Measurements from ENCODE around the gene COX5B. TPM values are rescaled to one million over a fixed set of nuclear protein-coding genes. Genes with fewer than 3 reads are reported as not detected.

The COX5B gene
- total RNA-seq, 1 experiment from 2014 or later = 298 TPM

GRCh38 chr2:97651114-97651513, 5.3 kb downstream of the COX5B start:
- ATAC-seq (no peak), DNase-seq (ENCODE audit: low read depth, low spot score) (no peak)
- BruUV-seq (replicated peaks) = no TSS peak
- Histone ChIP-seq H3K27ac (ENCODE audit: low read length) (no peak overlapping the region), H3K27me3 (ENCODE audit: control insufficient read depth, insufficient read depth, low read length) (no peaks in the 10 kb centered on the region), H3K36me3 (ENCODE audit: control insufficient read depth, insufficient read depth, low read length) (peaks cover 17% of the 10 kb centered on the region), H3K4me1 (ENCODE audit: control insufficient read depth, insufficient read depth, low read length) (0 out of 2 replicates have a peak, but pooled peaks cover 3% of the 10 kb centered on the region), H3K9me3 (ENCODE audit: control insufficient read depth, insufficient read depth, low read depth, low read length) (peaks cover 4% of the 10 kb centered on the region; the same call in 1 of the 2 replicates), H3K4me3 (ENCODE audit: low read depth in 2 of 2, low read length in 2 of 2) (no peak overlapping the region)
- in situ Hi-C loops (cut with HindIII; ENCODE audit: low pct_unique_long_range_greater_than_20kb, low sequenced_read_pairs) (no loop called here), intact Hi-C loops (cut with micrococcal nuclease; ENCODE audit: unreplicated experiment) (no loop called here)
- ChIA-PET POLR2A (interaction anchor here (1.0 to 1.4 kb wide), 2 partner anchors 11 to 13 kb away, joined by 4 read pairs; partner anchors contain the start of gene ACTR1B), CTCF (interaction anchor here (0.9 kb wide), 1 partner anchor 9 kb away, joined by 3 read pairs; no protein-coding TSS in a partner anchor)
- no peak for TF ChIP-seq SIN3A (IDR thresholded peaks at IDR 0.05; ENCODE audit: borderline replicate concordance, insufficient read depth, low read depth, low read length)
- no peak for TF ChIP-seq POLR2AphosphoS5 (IDR thresholded peaks at IDR 0.05; ENCODE audit: low read depth, low read length)
- no peak for TF ChIP-seq TCF7L2 (IDR thresholded peaks at IDR 0.05; ENCODE audit: low read depth, low read length)
- no peak for TF ChIP-seq REST (IDR thresholded peaks at IDR 0.05; ENCODE audit: insufficient read depth in 1 of 2, low read depth in 2 of 2, low read length in 1 of 2)
- no peak for TF ChIP-seq CTCF (IDR thresholded peaks at IDR 0.05)

- TF ChIP-seq REST (IDR thresholded peaks at IDR 0.05; ENCODE audit: insufficient read depth in 1 of 2, low read depth in 2 of 2, low read length in 1 of 2) (no peak), POLR2AphosphoS5 (IDR thresholded peaks at IDR 0.05; ENCODE audit: low read depth, low read length) (no peak), SIN3A (IDR thresholded peaks at IDR 0.05; ENCODE audit: borderline replicate concordance, insufficient read depth, low read depth, low read length) (no peak), CTCF (IDR thresholded peaks at IDR 0.05) (no peak), TCF7L2 (IDR thresholded peaks at IDR 0.05; ENCODE audit: low read depth, low read length) (no peak)
- in situ Hi-C loops (cut with HindIII; ENCODE audit: low pct_unique_long_range_greater_than_20kb, low sequenced_read_pairs) (no loop called here), intact Hi-C loops (cut with micrococcal nuclease; ENCODE audit: unreplicated experiment) (no loop called here)
- H3K27ac ChIP-seq (ENCODE audit: low read length) = no peak overlapping the region
- ChIA-PET POLR2A (no interaction called here), CTCF (no interaction called here)
- peaks cover 4% of the 10 kb centered on the region; the same call in 1 of the 2 replicates for H3K9me3 ChIP-seq (ENCODE audit: control insufficient read depth, insufficient read depth, low read depth, low read length)
- H3K27me3 ChIP-seq (ENCODE audit: control insufficient read depth, insufficient read depth, low read length) = no peaks in the 10 kb centered on the region
- ATAC-seq (no peak), DNase-seq (ENCODE audit: low read depth, low spot score) (no peak)
- H3K4me1 ChIP-seq (ENCODE audit: control insufficient read depth, insufficient read depth, low read length) = no peaks in the 10 kb centered on the region
- BruUV-seq (replicated peaks) = TSS peak; percentile 61
- peaks cover 4% of the 10 kb centered on the region; the same call in 1 of the 2 replicates for H3K36me3 ChIP-seq (ENCODE audit: control insufficient read depth, insufficient read depth, low read length)
- no peak overlapping the region for H3K4me3 ChIP-seq (ENCODE audit: low read depth in 2 of 2, low read length in 2 of 2)
These were observed 7.6 kb downstream of the COX5B start for GRCh38 chr2:97653473-97653872.

Data from Panc1 (cell line).